GM12878 (cell line): Measurements from ENCODE around the gene MEGF6. TPM values are rescaled to one million over a fixed set of nuclear protein-coding genes. Genes with fewer than 3 reads are reported as not detected.

Experiments
- ATAC-seq: fragments of 200-7000 bp; cut with Tn5 transposase; 3 replicates; pipeline ENCODE4 v1.9.1; 2020; ENCODE audit warnings: mild to moderate bottlenecking, moderate library complexity
- BruUV-seq: library from RNA; stranded (reverse); fragments of 400-500 nt; replicated peaks from 2 replicates; lab custom pipeline; 2021; lab: Mats Ljungman, UMichigan
- CTCF ChIA-PET: fragments of 300-600 bp; sonication (Branson Sonifier 250); formaldehyde crosslinking; extraction: SDS; loops from one replicate; lab custom pipeline; 2021; ENCODE audit warnings: inconsistent platforms; lab: Yijun Ruan, JAX
- POLR2A ChIA-PET: fragments of 350-600 bp; formaldehyde crosslinking; extraction: SDS; loops from one replicate; lab custom pipeline; 2021; ENCODE audit warnings: inconsistent platforms; lab: Charles Lee
- RAD21 ChIA-PET: fragments of 300-600 bp; sonication (Branson Sonifier 250); formaldehyde crosslinking; loops from one replicate; lab custom pipeline; 2023; ENCODE audit warnings: antibody characterized with exemption; ENCODE audit not compliant: unreplicated experiment; lab: Charles Lee
- SMC1A ChIA-PET: fragments of 300-600 bp; sonication (Branson Sonifier 250); formaldehyde crosslinking; loops from one replicate; lab custom pipeline; 2023; ENCODE audit not compliant: unreplicated experiment, uncharacterized antibody; lab: Charles Lee
- DNase-seq: peaks from one replicate; pipeline ENCODE4 v3.0.0-alpha.2; 2011; ENCODE audit warnings: low read depth, low spot score
- FAIRE-seq: peaks from 3 replicates; lab custom pipeline; 2011; peaks lifted over from hg19 to GRCh38; lab: Jason Lieb, UNC
- H2AFZ ChIP-seq: 2 replicates; pipeline ENCODE4 v1.6.0; 2011; ENCODE audit warnings: low read depth, low read length, control low read depth; ENCODE audit not compliant: control insufficient read depth
- H3K27ac ChIP-seq: 2 replicates; pipeline ENCODE4 v1.5.1; 2011; ENCODE audit warnings: control low read depth; ENCODE audit not compliant: control insufficient read depth, insufficient read depth
- H3K27me3 ChIP-seq, 2 experiments: replicated peaks in 1 of 2; 2 replicates each; pipeline versions ENCODE4 v1.6.0 to v1.6.1; 2011; ENCODE audit warnings: low read length in 1 of 2; ENCODE audit not compliant: control insufficient read depth in 2 of 2, insufficient read depth in 2 of 2
- H3K36me3 ChIP-seq, 2 experiments: 2 replicates each; pipeline ENCODE4 v1.5.1; 2011; ENCODE audit warnings: low read length in 1 of 2; ENCODE audit not compliant: control insufficient read depth in 2 of 2, insufficient read depth in 2 of 2
- H3K4me1 ChIP-seq: 2 replicates; pipeline ENCODE4 v1.6.1; 2011; ENCODE audit warnings: mild to moderate bottlenecking, low read length, moderate library complexity, mixed read lengths; ENCODE audit not compliant: control insufficient read depth, insufficient read depth
- H3K4me2 ChIP-seq: 2 replicates; pipeline ENCODE4 v1.6.0; 2011; ENCODE audit warnings: control low read depth; ENCODE audit not compliant: control insufficient read depth, insufficient read depth
- H3K4me3 ChIP-seq: fragments of 200-600 bp; sonication (generic); 2 replicates; pipeline ENCODE4 v1.5.1; 2016
- H3K79me2 ChIP-seq: 2 replicates; pipeline ENCODE4 v1.6.0; 2011; ENCODE audit warnings: low read length; ENCODE audit not compliant: control insufficient read depth, insufficient read depth
- H3K9ac ChIP-seq: 2 replicates; pipeline ENCODE4 v1.8.0; 2011; ENCODE audit warnings: low read length, control low read depth, mixed read lengths; ENCODE audit not compliant: control insufficient read depth, insufficient read depth
- H3K9me3 ChIP-seq: replicated peaks from 3 replicates; pipeline ENCODE4 v1.5.1; 2011; ENCODE audit warnings: mild to moderate bottlenecking, low read length; ENCODE audit not compliant: control insufficient read depth, insufficient read depth
- H4K20me1 ChIP-seq: 2 replicates; pipeline ENCODE4 v1.6.0; 2011; ENCODE audit not compliant: control insufficient read depth, insufficient read depth
- BACH1 ChIP-seq: fragments of 450-650 bp; IDR thresholded peaks from 2 replicates; pipeline ENCODE4 v1.6.1; 2017; ENCODE audit warnings: mild to moderate bottlenecking, borderline replicate concordance
- CEBPZ ChIP-seq: fragments of 150-350 bp; IDR thresholded peaks from 2 replicates; pipeline ENCODE4 v1.6.1; 2016; ENCODE audit warnings: low read depth, low read length
- FOXK2 ChIP-seq: fragments of 450-650 bp; IDR thresholded peaks from 2 replicates; pipeline ENCODE4 v1.6.1; 2017; ENCODE audit warnings: mild to moderate bottlenecking, moderate library complexity
- IKZF1 ChIP-seq: fragments of 450-650 bp; conservative IDR thresholded peaks from 2 replicates; pipeline ENCODE4 v1.6.1; 2017; ENCODE audit warnings: antibody characterized with exemption, mild to moderate bottlenecking
- JUNB ChIP-seq: IDR thresholded peaks from 2 replicates; pipeline ENCODE4 v1.6.1; 2016; ENCODE audit warnings: antibody characterized with exemption, mild to moderate bottlenecking
- NR2F1 ChIP-seq: fragments of 450-650 bp; conservative IDR thresholded peaks from 2 replicates; pipeline ENCODE4 v1.6.1; 2017; ENCODE audit warnings: mild to moderate bottlenecking
- POLR2AphosphoS5 ChIP-seq: IDR thresholded peaks from 2 replicates; pipeline ENCODE4 v1.6.1; 2011; ENCODE audit warnings: mild to moderate bottlenecking, low read length, inconsistent platforms
- POU2F2 ChIP-seq: IDR thresholded peaks from 3 replicates; pipeline ENCODE4 v1.6.1; 2011; ENCODE audit warnings: low read depth, mild to moderate bottlenecking, low read length, borderline replicate concordance
- RELA ChIP-seq: fragments of 450-650 bp; IDR thresholded peaks from 2 replicates; pipeline ENCODE4 v1.8.0; 2014; ENCODE audit warnings: borderline replicate concordance; ENCODE audit not compliant: partially characterized antibody
- SIN3A ChIP-seq: IDR thresholded peaks from 2 replicates; pipeline ENCODE4 v1.6.1; 2012; ENCODE audit warnings: low read depth, low read length, improper control_type of control experiment
- SIX5 ChIP-seq: IDR thresholded peaks from 2 replicates; pipeline ENCODE4 v1.6.1; 2011; ENCODE audit warnings: mild to moderate bottlenecking, low read depth, low read length, moderate library complexity; ENCODE audit not compliant: severe bottlenecking
- SUPT20H ChIP-seq: IDR thresholded peaks from 2 replicates; pipeline ENCODE4 v1.6.1; 2011; ENCODE audit warnings: low read depth, mild to moderate bottlenecking, low read length, moderate library complexity, borderline replicate concordance; ENCODE audit not compliant: control insufficient read depth
- ZNF24 ChIP-seq: fragments of 450-650 bp; IDR thresholded peaks from 2 replicates; pipeline ENCODE4 v1.6.1; 2017; ENCODE audit warnings: antibody characterized with exemption, mild to moderate bottlenecking
- ZNF274 ChIP-seq: IDR thresholded peaks from one replicate; pipeline ENCODE4 v1.8.0; 2011; ENCODE audit not compliant: insufficient read length, insufficient read depth
- ZNF622 ChIP-seq: fragments of 450-650 bp; IDR thresholded peaks from 2 replicates; pipeline ENCODE4 v1.6.1; 2017; ENCODE audit warnings: mild to moderate bottlenecking, inconsistent platforms
- WGBS: methylation state at CpG from one replicate; pipeline ENCODE4 v1.1.6; 2016; ENCODE audit warnings: low lambda C conversion rate; ENCODE audit not compliant: insufficient replicate concordance, insufficient coverage; ENCODE audit errors: missing lambda C conversion rate; 5-methylcytosine and 5-hydroxymethylcytosine counted together
- in situ Hi-C: fragments of 300-500 bp; cut with MboI; formaldehyde crosslinking; loops from 9 replicates; pipeline ENCODE4 v1.14.3; 2018; ENCODE audit warnings: mixed read lengths
- intact Hi-C: fragments of 100-400 bp; cut with micrococcal nuclease; formaldehyde crosslinking; loops from one replicate; pipeline ENCODE4 v1.14.2; 2022; ENCODE audit not compliant: unreplicated experiment
- polyA plus RNA-seq, 11 experiments: library from polyadenylated mRNA; depleted of rRNA in 4 of 11; unstranded in 6 of 11; stranded (reverse) in 5 of 11; fragments of >200 nt; fragmentation: Nextera tagmentation in 4 of 11; fragmentation: Illumina TruSeq in 1 of 11; extraction: Ambion mirVana in 4 of 11; extraction: Trizol in 1 of 11; gene quantifications; 1 replicate in 1 of 11; 2 replicates in 10 of 11; pipeline versions ENCODE4 v1.2.1 to v1.2.3, GENCODE V29; 2011 to 2016; ENCODE audit warnings: inconsistent platforms in 2 of 11, missing spikeins in 2 of 11, low read depth in 1 of 11
- total RNA-seq, 4 experiments: library from RNA; depleted of rRNA in 3 of 4; stranded (reverse); fragments of >200 nt in 3 of 4; fragmentation: Illumina TruSeq in 1 of 4; extraction: Trizol in 1 of 4; gene quantifications; 2 replicates each; pipeline versions ENCODE4 v1.2.1 to v1.2.3, GENCODE V29; 2013 to 2021
- TF ChIP-seq, protein P1 (sequence below): IDR thresholded peaks from 2 replicates; pipeline ENCODE4 v1.6.1; 2012; ENCODE audit warnings: low read depth, low read length, improper control_type of control experiment

MEGF6 gene
- total and polyA plus RNA-seq, 10 of the 15 experiments (the other 5 are each of a cell fraction or from before 2014, with no cell fraction given) = 0.03 to 0.41 TPM; not detected in 8

- H3K4me3 ChIP-seq = no peak overlapping the region
- intact Hi-C loops (no loop called here), in situ Hi-C loops (no loop called here)
- no peaks in the 10 kb centered on the region for H3K4me1 ChIP-seq
- no peak overlapping the region for H3K9ac ChIP-seq
- H3K36me3 ChIP-seq = no peaks in the 10 kb centered on the region
- no TSS peak for BruUV-seq
- no peak overlapping the region for H2AFZ ChIP-seq
- ChIA-PET POLR2A (no interaction called here), SMC1A (no interaction called here), CTCF (no interaction called here), RAD21 (no interaction called here)
- H4K20me1 ChIP-seq = no peaks in the 10 kb centered on the region
- DNase-seq (no peak), FAIRE-seq (no peak), ATAC-seq (no peak)
- 54% methylated on average over 14 of the region's 14 CpGs for WGBS
- H3K27me3 ChIP-seq = no peaks in the 10 kb centered on the region; a peak in 1 of 4 replicates
- H3K79me2 ChIP-seq = no peaks in the 10 kb centered on the region
- H3K4me2 ChIP-seq = no peak overlapping the region
- H3K27ac ChIP-seq = no peak overlapping the region
- no peaks in the 10 kb centered on the region for H3K9me3 ChIP-seq
- TF ChIP-seq BACH1 = no peak
- no peak for TF ChIP-seq RELA
- TF ChIP-seq SIN3A = no peak
- TF ChIP-seq CEBPZ = no peak
- TF ChIP-seq ZNF24 = no peak
- TF ChIP-seq SIX5 = no peak
- TF ChIP-seq, protein P1, sequence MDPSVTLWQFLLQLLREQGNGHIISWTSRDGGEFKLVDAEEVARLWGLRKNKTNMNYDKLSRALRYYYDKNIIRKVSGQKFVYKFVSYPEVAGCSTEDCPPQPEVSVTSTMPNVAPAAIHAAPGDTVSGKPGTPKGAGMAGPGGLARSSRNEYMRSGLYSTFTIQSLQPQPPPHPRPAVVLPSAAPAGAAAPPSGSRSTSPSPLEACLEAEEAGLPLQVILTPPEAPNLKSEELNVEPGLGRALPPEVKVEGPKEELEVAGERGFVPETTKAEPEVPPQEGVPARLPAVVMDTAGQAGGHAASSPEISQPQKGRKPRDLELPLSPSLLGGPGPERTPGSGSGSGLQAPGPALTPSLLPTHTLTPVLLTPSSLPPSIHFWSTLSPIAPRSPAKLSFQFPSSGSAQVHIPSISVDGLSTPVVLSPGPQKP = no peak
- no peak for TF ChIP-seq POU2F2
- no peak for TF ChIP-seq ZNF274
- TF ChIP-seq POLR2AphosphoS5 = no peak
- TF ChIP-seq NR2F1 = no peak
- no peak for TF ChIP-seq ZNF622
- no peak for TF ChIP-seq IKZF1
- TF ChIP-seq FOXK2 = no peak
- TF ChIP-seq JUNB = no peak
- TF ChIP-seq SUPT20H = no peak
These were observed 59.1 kb downstream of the MEGF6 start for GRCh38 chr1:3552176-3552575.
